ENCODE results near the gene RGS7. TPM values are rescaled to one million over a fixed set of nuclear protein-coding genes. Genes with fewer than 3 reads are reported as not detected.

Gene RGS7
- total and polyA plus RNA-seq, 2 of the 4 experiments (the other 2 are of a cell fraction) = 0.58 to 0.72 TPM

DNA sequence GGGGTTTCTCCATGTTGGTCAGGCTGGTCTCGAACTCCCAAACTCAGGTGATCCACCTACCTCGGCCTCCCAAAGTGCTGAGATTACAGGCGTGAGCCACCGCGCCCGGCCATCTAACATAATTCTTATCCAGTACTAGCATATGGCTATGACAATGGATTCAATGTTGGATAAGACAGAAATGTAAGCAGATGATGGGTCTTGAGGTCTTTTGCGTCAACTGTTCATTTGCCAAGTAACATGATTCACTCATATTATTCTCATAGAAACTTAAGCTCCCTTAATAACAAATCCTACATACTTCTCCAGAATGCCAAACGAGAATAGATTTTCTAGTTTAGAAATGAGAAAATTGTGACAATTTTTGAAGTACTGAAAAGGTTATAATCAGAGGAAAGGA lies 170.3 kb downstream of the RGS7 start:
- Histone ChIP-seq H3K4me1 (ENCODE audit: control insufficient read depth, insufficient read depth, low read length) (no peaks in the 10 kb centered on the region), H4K20me1 (ENCODE audit: insufficient read depth, low read length) (no peaks in the 10 kb centered on the region), H2BK15ac (ENCODE audit: low read depth, low read length) (no peak overlapping the region), H3K4me3 (ENCODE audit: insufficient read depth, low read depth, low read length) (no peak overlapping the region), H2AK5ac (ENCODE audit: low read depth, low read length) (no peak overlapping the region), H3K36me3 (ENCODE audit: control insufficient read depth, insufficient read depth, low read length) (no peaks in the 10 kb centered on the region), H3K79me1 (ENCODE audit: low read depth in 1 of 2, low read length in 2 of 2) (no peaks in the 10 kb centered on the region), H3K9me3 (ENCODE audit: control insufficient read depth, insufficient read depth, low read length) (peaks cover 2% of the 10 kb centered on the region; the same call in 1 of the 2 replicates), H3K4me2 (ENCODE audit: low read depth, low read length) (no peak overlapping the region), H2AFZ (replicated peaks; ENCODE audit: low read length, poor library complexity) (no peak overlapping the region), H3K56ac (ENCODE audit: extremely low read depth, insufficient read depth, low read length) (no peak overlapping the region), H3K14ac (replicated peaks; ENCODE audit: low read depth, low read length) (no peak overlapping the region), H4K5ac (ENCODE audit: low read depth, low read length) (no peak overlapping the region), H4K8ac (ENCODE audit: low read depth in 2 of 2, low read length in 2 of 2) (no peak overlapping the region), H2AK9ac (replicated peaks; ENCODE audit: low read depth, low read length, poor library complexity) (no peak overlapping the region), H3K23ac (ENCODE audit: low read depth, low read length) (no peak overlapping the region), H2BK5ac (ENCODE audit: low read depth, low read length, poor library complexity, severe bottlenecking) (no peak overlapping the region), H2BK20ac (ENCODE audit: low read depth, low read length) (no peak overlapping the region), H3K27ac (ENCODE audit: insufficient read depth, low read length) (no peak overlapping the region), H4K91ac (ENCODE audit: insufficient read depth, low read depth, low read length) (no peak overlapping the region), H3K4ac (ENCODE audit: low read depth, low read length) (no peak overlapping the region), H3K9me1 (ENCODE audit: insufficient read depth, low read length) (no peaks in the 10 kb centered on the region), H3K9ac (ENCODE audit: low read depth, low read length) (no peak overlapping the region), H2BK120ac (ENCODE audit: low read depth, low read length) (no peak overlapping the region), H3K27me3 (ENCODE audit: control insufficient read depth, insufficient read depth, low read length) (no peaks in the 10 kb centered on the region), H3K18ac (ENCODE audit: low read depth, low read length) (no peak overlapping the region)
- ChIA-PET CTCF (interaction anchor here (0.7 to 1.2 kb wide), 2 partner anchors 8 to 27 kb away, joined by 3 read pairs; no protein-coding TSS in a partner anchor), POLR2A (ENCODE audit: unreplicated experiment) (no interaction called here)
- TF ChIP-seq MXI1 (IDR thresholded peaks at IDR 0.05; ENCODE audit: borderline replicate concordance, low read depth, low read length) = no peak
- TF ChIP-seq NFE2L2 (IDR thresholded peaks at IDR 0.05; ENCODE audit: low read depth, low read length) = no peak
- TF ChIP-seq MAZ (IDR thresholded peaks at IDR 0.05; ENCODE audit: borderline replicate concordance, low read depth, low read length) = no peak
- no CpG with 5 or more reads among the region's 8 CpGs for WGBS, 2 experiments (ENCODE audit: extremely low coverage in 2 of 2, insufficient read length in 1 of 2)
- no TSS peak for BruUV-seq (replicated peaks)
- no peak for DNase-seq
- ATAC-seq (ENCODE audit: low read depth) = no peak
- in situ Hi-C loops (cut with MboI; ENCODE audit: low sequenced_read_pairs) = no loop called here
- intact Hi-C loops (cut with micrococcal nuclease) = no loop called here
- dilution Hi-C loops (cut with HindIII; ENCODE audit: low sequenced_read_pairs, unreplicated experiment) = no loop called here

All from IMR-90 (cell line).